ENCODE results near the gene GRM3. TPM values are rescaled to one million over a fixed set of nuclear protein-coding genes. Genes with fewer than 3 reads are reported as not detected.

The GRM3 gene
- total and polyA plus RNA-seq, 2 of the 4 experiments (the other 2 are of a cell fraction): not detected

GRCh38 chr7:86745013-86745745, 101.5 kb downstream of the GRM3 start:
- Histone ChIP-seq H3K79me1 (ENCODE audit: low read depth in 1 of 2, low read length in 2 of 2) (no peaks in the 10 kb centered on the region), H2BK5ac (ENCODE audit: low read depth, low read length, poor library complexity, severe bottlenecking) (no peak overlapping the region), H2BK120ac (ENCODE audit: low read depth, low read length) (no peak overlapping the region), H3K56ac (ENCODE audit: extremely low read depth, insufficient read depth, low read length) (no peak overlapping the region), H3K4ac (ENCODE audit: low read depth, low read length) (no peak overlapping the region), H3K27ac (ENCODE audit: insufficient read depth, low read length) (no peak overlapping the region), H3K9ac (ENCODE audit: low read depth, low read length) (no peak overlapping the region), H4K20me1 (ENCODE audit: insufficient read depth, low read length) (no peaks in the 10 kb centered on the region), H4K8ac (ENCODE audit: low read depth in 2 of 2, low read length in 2 of 2) (no peak overlapping the region), H3K18ac (ENCODE audit: low read depth, low read length) (no peak overlapping the region), H3K4me2 (ENCODE audit: low read depth, low read length) (no peak overlapping the region), H2AK5ac (ENCODE audit: low read depth, low read length) (no peak overlapping the region), H3K4me1 (ENCODE audit: control insufficient read depth, insufficient read depth, low read length) (no peaks in the 10 kb centered on the region), H3K9me1 (ENCODE audit: insufficient read depth, low read length) (no peaks in the 10 kb centered on the region), H4K91ac (ENCODE audit: insufficient read depth, low read depth, low read length) (no peak overlapping the region), H2BK20ac (ENCODE audit: low read depth, low read length) (no peak overlapping the region), H2BK15ac (ENCODE audit: low read depth, low read length) (no peak overlapping the region), H4K5ac (ENCODE audit: low read depth, low read length) (no peak overlapping the region), H2AFZ (replicated peaks; ENCODE audit: low read length, poor library complexity) (no peak overlapping the region), H3K14ac (replicated peaks; ENCODE audit: low read depth, low read length) (no peak overlapping the region), H2AK9ac (replicated peaks; ENCODE audit: low read depth, low read length, poor library complexity) (no peak overlapping the region), H3K27me3 (ENCODE audit: control insufficient read depth, insufficient read depth, low read length) (no peaks in the 10 kb centered on the region), H3K9me3 (ENCODE audit: control insufficient read depth, insufficient read depth, low read length) (no peaks in the 10 kb centered on the region), H3K4me3 (ENCODE audit: insufficient read depth, low read depth, low read length) (no peak overlapping the region), H3K23ac (ENCODE audit: low read depth, low read length) (no peak overlapping the region), H3K36me3 (ENCODE audit: control insufficient read depth, insufficient read depth, low read length) (no peaks in the 10 kb centered on the region)
- ChIA-PET POLR2A (ENCODE audit: unreplicated experiment) (no interaction called here), CTCF (no interaction called here)
- ATAC-seq (ENCODE audit: low read depth): no peak
- 0% methylated on average over 1 of the region's 3 CpGs; no CpG with 5 or more reads in 1 of the 2 experiments for WGBS, 2 experiments (ENCODE audit: extremely low coverage in 2 of 2, insufficient read length in 1 of 2)
- intact Hi-C loops (cut with micrococcal nuclease) (no loop called here), in situ Hi-C loops (cut with MboI; ENCODE audit: low sequenced_read_pairs) (no loop called here), dilution Hi-C loops (cut with HindIII; ENCODE audit: low sequenced_read_pairs, unreplicated experiment) (no loop called here)
- BruUV-seq (replicated peaks): no TSS peak
- DNase-seq: no peak
- TF ChIP-seq MAZ (IDR thresholded peaks at IDR 0.05; ENCODE audit: borderline replicate concordance, low read depth, low read length) (no peak), MXI1 (IDR thresholded peaks at IDR 0.05; ENCODE audit: borderline replicate concordance, low read depth, low read length) (no peak), USF2 (IDR thresholded peaks at IDR 0.05; ENCODE audit: low read depth, low read length) (no peak), MAFK (IDR thresholded peaks at IDR 0.05; ENCODE audit: low read depth, low read length) (no peak), CHD1 (IDR thresholded peaks at IDR 0.05; ENCODE audit: low read depth, low read length) (no peak), BHLHE40 (IDR thresholded peaks at IDR 0.05; ENCODE audit: low read depth, low read length) (no peak), RCOR1 (IDR thresholded peaks at IDR 0.05; ENCODE audit: insufficient replicate concordance, low read length) (no peak), CEBPB (IDR thresholded peaks at IDR 0.05; ENCODE audit: low read depth, low read length) (no peak), RFX5 (IDR thresholded peaks at IDR 0.05; ENCODE audit: low read depth, low read length) (no peak), SMC3 (IDR thresholded peaks at IDR 0.05; ENCODE audit: low read depth, low read length) (no peak), FOS (IDR thresholded peaks at IDR 0.05; ENCODE audit: low read depth, low read length) (no peak), POLR2A (IDR thresholded peaks at IDR 0.05; ENCODE audit: low read depth, low read length) (no peak), NFE2L2 (IDR thresholded peaks at IDR 0.05; ENCODE audit: low read depth, low read length) (no peak), RAD21 (IDR thresholded peaks at IDR 0.05; ENCODE audit: low read length) (no peak)
- TF ChIP-seq, protein P1, sequence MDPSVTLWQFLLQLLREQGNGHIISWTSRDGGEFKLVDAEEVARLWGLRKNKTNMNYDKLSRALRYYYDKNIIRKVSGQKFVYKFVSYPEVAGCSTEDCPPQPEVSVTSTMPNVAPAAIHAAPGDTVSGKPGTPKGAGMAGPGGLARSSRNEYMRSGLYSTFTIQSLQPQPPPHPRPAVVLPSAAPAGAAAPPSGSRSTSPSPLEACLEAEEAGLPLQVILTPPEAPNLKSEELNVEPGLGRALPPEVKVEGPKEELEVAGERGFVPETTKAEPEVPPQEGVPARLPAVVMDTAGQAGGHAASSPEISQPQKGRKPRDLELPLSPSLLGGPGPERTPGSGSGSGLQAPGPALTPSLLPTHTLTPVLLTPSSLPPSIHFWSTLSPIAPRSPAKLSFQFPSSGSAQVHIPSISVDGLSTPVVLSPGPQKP (IDR thresholded peaks at IDR 0.05; ENCODE audit: borderline replicate concordance, low read depth, low read length): no peak
- TF ChIP-seq, protein P2, sequence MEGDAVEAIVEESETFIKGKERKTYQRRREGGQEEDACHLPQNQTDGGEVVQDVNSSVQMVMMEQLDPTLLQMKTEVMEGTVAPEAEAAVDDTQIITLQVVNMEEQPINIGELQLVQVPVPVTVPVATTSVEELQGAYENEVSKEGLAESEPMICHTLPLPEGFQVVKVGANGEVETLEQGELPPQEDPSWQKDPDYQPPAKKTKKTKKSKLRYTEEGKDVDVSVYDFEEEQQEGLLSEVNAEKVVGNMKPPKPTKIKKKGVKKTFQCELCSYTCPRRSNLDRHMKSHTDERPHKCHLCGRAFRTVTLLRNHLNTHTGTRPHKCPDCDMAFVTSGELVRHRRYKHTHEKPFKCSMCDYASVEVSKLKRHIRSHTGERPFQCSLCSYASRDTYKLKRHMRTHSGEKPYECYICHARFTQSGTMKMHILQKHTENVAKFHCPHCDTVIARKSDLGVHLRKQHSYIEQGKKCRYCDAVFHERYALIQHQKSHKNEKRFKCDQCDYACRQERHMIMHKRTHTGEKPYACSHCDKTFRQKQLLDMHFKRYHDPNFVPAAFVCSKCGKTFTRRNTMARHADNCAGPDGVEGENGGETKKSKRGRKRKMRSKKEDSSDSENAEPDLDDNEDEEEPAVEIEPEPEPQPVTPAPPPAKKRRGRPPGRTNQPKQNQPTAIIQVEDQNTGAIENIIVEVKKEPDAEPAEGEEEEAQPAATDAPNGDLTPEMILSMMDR (conservative IDR thresholded peaks at IDR 0.05; ENCODE audit: low read depth, low read length): no peak
